ENCODE results near the gene TOP2B.

Gene TOP2B

GRCh38 chr3:25619382-25619781 lies 45.3 kb downstream of the TOP2B start:
- DNase-seq (ENCODE audit: extremely low read depth in 1 of 2, low read depth in 1 of 2), result no peak

GRCh38 chr3:25618028-25618427 lies 46.7 kb downstream of the TOP2B start:
- DNase-seq (ENCODE audit: extremely low read depth in 1 of 2, low read depth in 1 of 2), result no peak

- no peak for DNase-seq (ENCODE audit: extremely low read depth in 1 of 2, low read depth in 1 of 2)
Observed at GRCh38 chr3:25611193-25611592, 53.5 kb downstream of the TOP2B start.

GRCh38 chr3:25610779-25611178 lies 53.9 kb downstream of the TOP2B start:
- no peak for DNase-seq (ENCODE audit: extremely low read depth in 1 of 2, low read depth in 1 of 2)

GRCh38 chr3:25610167-25610566 lies 54.5 kb downstream of the TOP2B start:
- DNase-seq (ENCODE audit: extremely low read depth in 1 of 2, low read depth in 1 of 2), result no peak

- DNase-seq (ENCODE audit: extremely low read depth in 1 of 2, low read depth in 1 of 2), result no peak
Observed at GRCh38 chr3:25604107-25604805, 60.5 kb downstream of the TOP2B start.

- DNase-seq (ENCODE audit: extremely low read depth in 1 of 2, low read depth in 1 of 2), result no peak
Observed at GRCh38 chr3:25603703-25604102, 61.0 kb downstream of the TOP2B start.

- no peak for DNase-seq (ENCODE audit: extremely low read depth in 1 of 2, low read depth in 1 of 2)
Observed at GRCh38 chr3:25597535-25598101, 67.1 kb downstream of the TOP2B start.

- no peak for DNase-seq (ENCODE audit: extremely low read depth in 1 of 2, low read depth in 1 of 2)
Observed at GRCh38 chr3:25594007-25594502, 70.7 kb downstream of the TOP2B start.

GRCh38 chr3:25593001-25593400 lies 71.7 kb downstream of the TOP2B start:
- no peak for DNase-seq (ENCODE audit: extremely low read depth in 1 of 2, low read depth in 1 of 2)

- DNase-seq (ENCODE audit: extremely low read depth in 1 of 2, low read depth in 1 of 2), result no peak
Observed at GRCh38 chr3:25592510-25592968, 72.2 kb downstream of the TOP2B start.

- DNase-seq (ENCODE audit: extremely low read depth in 1 of 2, low read depth in 1 of 2), result no peak
Observed at GRCh38 chr3:25589783-25590258, 74.9 kb downstream of the TOP2B start.

GRCh38 chr3:25589104-25589782 lies 75.5 kb downstream of the TOP2B start:
- DNase-seq (ENCODE audit: extremely low read depth in 1 of 2, low read depth in 1 of 2), result no peak

- no peak for DNase-seq (ENCODE audit: extremely low read depth in 1 of 2, low read depth in 1 of 2)
Observed at GRCh38 chr3:25588441-25589103, 76.1 kb downstream of the TOP2B start.

GRCh38 chr3:25587975-25588374 lies 76.7 kb downstream of the TOP2B start:
- no peak for DNase-seq (ENCODE audit: extremely low read depth in 1 of 2, low read depth in 1 of 2)

- DNase-seq (ENCODE audit: extremely low read depth in 1 of 2, low read depth in 1 of 2), result no peak
Observed at GRCh38 chr3:25587526-25587925, 77.2 kb downstream of the TOP2B start.

GRCh38 chr3:25587094-25587493 lies 77.6 kb downstream of the TOP2B start:
- DNase-seq (ENCODE audit: extremely low read depth in 1 of 2, low read depth in 1 of 2), result no peak

GRCh38 chr3:25586553-25586952 lies 78.2 kb downstream of the TOP2B start:
- no peak for DNase-seq (ENCODE audit: extremely low read depth in 1 of 2, low read depth in 1 of 2)

- no peak for DNase-seq (ENCODE audit: extremely low read depth in 1 of 2, low read depth in 1 of 2)
Observed at GRCh38 chr3:25586167-25586505, 78.6 kb downstream of the TOP2B start.

GRCh38 chr3:25585361-25586166 lies 79.1 kb downstream of the TOP2B start:
- no peak for DNase-seq (ENCODE audit: extremely low read depth in 1 of 2, low read depth in 1 of 2)
